Gastrocnemius medialis (tissue), 4 donors: Measurements from ENCODE around the gene ITGB2. TPM values are rescaled to one million over a fixed set of nuclear protein-coding genes. Genes with fewer than 3 reads are reported as not detected.

Experiments used
- ATAC-seq, 2 donors: fragments of 150-250 bp; one replicate each; pipeline ENCODE4 v1.9.1; 2016
- DNase-seq, 2 donors: peaks; one replicate each; pipeline ENCODE4 v3.0.0-alpha.2; 2019
- H3K27ac ChIP-seq, 4 donors: fragments of 200-600 bp; sonication (generic); 1 replicate in 1 of 4; 2 replicates in 3 of 4; pipeline ENCODE4 v1.5.1; 2016 to 2018; ENCODE audit warnings: mild to moderate bottlenecking in 2 of 4, moderate library complexity in 1 of 4
- H3K27me3 ChIP-seq, 3 donors: fragments of 200-600 bp; sonication (generic) in 2 of 3; 1 replicate in 1 of 3; 2 replicates in 2 of 3; pipeline versions ENCODE4 v1.5.1 to v1.6.0; 2016 to 2019; ENCODE audit warnings: mild to moderate bottlenecking in 1 of 3, moderate library complexity in 1 of 3
- H3K36me3 ChIP-seq, 2 donors: fragments of 200-600 bp; sonication (generic) in 1 of 2; one replicate each; pipeline ENCODE4 v1.5.1; 2017 to 2018
- H3K4me1 ChIP-seq, 2 donors: fragments of 200-600 bp; sonication (generic) in 1 of 2; one replicate each; pipeline ENCODE4 v1.5.1; 2016 to 2017; ENCODE audit warnings: mild to moderate bottlenecking in 2 of 2
- H3K4me3 ChIP-seq, 4 donors: fragments of 200-600 bp; sonication (generic) in 3 of 4; 1 replicate in 1 of 4; 2 replicates in 3 of 4; pipeline ENCODE4 v1.5.1; 2016 to 2019; ENCODE audit warnings: mild to moderate bottlenecking in 2 of 4
- H3K9me3 ChIP-seq, 3 donors: fragments of 200-600 bp; sonication (generic) in 2 of 3; 1 replicate in 1 of 3; 2 replicates in 2 of 3; pipeline ENCODE4 v1.5.1; 2016 to 2019
- CTCF ChIP-seq, 5 experiments: fragments of 450-650 bp in 3 of 5; fragments of 200-600 bp in 2 of 5; sonication (generic) in 2 of 5; IDR thresholded peaks in 4 of 5; conservative IDR thresholded peaks in 1 of 5; 1 replicate in 4 of 5; 2 replicates in 1 of 5; pipeline ENCODE4 v1.5.1; 2016 to 2019; ENCODE audit warnings: antibody characterized with exemption in 5 of 5, mild to moderate bottlenecking in 3 of 5, moderate library complexity in 3 of 5
- POLR2A ChIP-seq, 2 donors: fragments of 450-650 bp; IDR thresholded peaks; one replicate each; pipeline ENCODE4 v1.6.1; 2017; ENCODE audit warnings: antibody characterized with exemption in 2 of 2, mild to moderate bottlenecking in 2 of 2, moderate library complexity in 2 of 2
- in situ Hi-C, 4 donors: fragments of 200-750 bp; cut with MboI; loops; one replicate each; pipeline versions ENCODE4 v1.15.0 to v1.8.0; 2017; ENCODE audit warnings: low sequenced_read_pairs in 4 of 4
- intact Hi-C: fragments of 100-400 bp; cut with DNase I; formaldehyde crosslinking; loops from one replicate; pipeline ENCODE4 v1.15.1; 2023; ENCODE audit warnings: low total_unique reads
- total RNA-seq, 4 donors: library from RNA; depleted of rRNA; stranded (reverse); fragments of >200 nt; gene quantifications; one replicate each; pipeline versions ENCODE4 v1.1.0 to v1.2.3, GENCODE V29; 2016

The ITGB2 gene
- total RNA-seq, 4 donors from 2014 or later = 10.9 to 41.7 (median 27.4) TPM

- no peaks in the 10 kb centered on the region for H3K9me3 ChIP-seq
- peaks cover 0 to 21% of the 10 kb centered on the region in 2 donors for H3K36me3 ChIP-seq
- H3K27ac ChIP-seq = peak overlapping the region; percentile 95
- no peak for DNase-seq
- in situ Hi-C loops (loop anchor here in 1 of 4 donors (5.0 kb wide), 1 partner anchor 56 kb away; no protein-coding TSS in a partner anchor), intact Hi-C loops (no loop called here)
- H3K4me3 ChIP-seq = no peak overlapping the region
- peaks cover 62 to 67% of the 10 kb centered on the region in 2 donors for H3K4me1 ChIP-seq
- TF ChIP-seq CTCF (IDR thresholded peaks at IDR 0.05 in 4 of 5, conservative IDR thresholded peaks at IDR 0.05 in 1 of 5) (no peak), POLR2A (IDR thresholded peaks at IDR 0.05) (no peak)
- no peak for ATAC-seq
- H3K27me3 ChIP-seq = no peaks in the 10 kb centered on the region
Measured at GRCh38 chr21:44867999-44868700, 52.5 kb downstream of the ITGB2 start.

GRCh38 chr21:44867464-44867863 lies 53.2 kb downstream of the ITGB2 start:
- Histone ChIP-seq H3K27me3 (no peaks in the 10 kb centered on the region), H3K36me3 (peaks cover 0 to 22% of the 10 kb centered on the region in 2 donors), H3K27ac (peak overlapping the region; percentile 95), H3K9me3 (no peaks in the 10 kb centered on the region), H3K4me1 (peaks cover 62 to 65% of the 10 kb centered on the region in 2 donors), H3K4me3 (no peak overlapping the region)
- intact Hi-C loops = no loop called here
- in situ Hi-C loops = loop anchor here in 1 of 4 donors (5.0 kb wide), 1 partner anchor 55 kb away; no protein-coding TSS in a partner anchor
- no peak for DNase-seq
- TF ChIP-seq CTCF (IDR thresholded peaks at IDR 0.05 in 4 of 5, conservative IDR thresholded peaks at IDR 0.05 in 1 of 5) = no peak
- TF ChIP-seq POLR2A (IDR thresholded peaks at IDR 0.05) = no peak
- no peak for ATAC-seq

GRCh38 chr21:44866780-44867179 lies 53.9 kb downstream of the ITGB2 start:
- DNase-seq (no peak), ATAC-seq (no peak)
- H3K27ac ChIP-seq = peak overlapping the region; percentile 95

GRCh38 chr21:44865561-44866280 lies 55.0 kb downstream of the ITGB2 start:
- peak in 1 of 2 donors; percentile 16 for ATAC-seq
- Histone ChIP-seq H3K4me1 (peaks cover 46 to 48% of the 10 kb centered on the region in 2 donors), H3K4me3 (no peak overlapping the region), H3K27me3 (no peaks in the 10 kb centered on the region), H3K36me3 (peaks cover 0 to 24% of the 10 kb centered on the region in 2 donors), H3K27ac (peak overlapping the region; percentile 17 to 38 (median 26)), H3K9me3 (no peaks in the 10 kb centered on the region)
- TF ChIP-seq CTCF (IDR thresholded peaks at IDR 0.05 in 4 of 5, conservative IDR thresholded peaks at IDR 0.05 in 1 of 5) = no peak
- TF ChIP-seq POLR2A (IDR thresholded peaks at IDR 0.05) = no peak
- DNase-seq = no peak
- intact Hi-C loops = no loop called here
- in situ Hi-C loops = loop anchor here in 1 of 4 donors (5.0 kb wide), 1 partner anchor 53 kb away; no protein-coding TSS in a partner anchor

More at GRCh38 chr21:44866780-44867179, 53.9 kb downstream of the ITGB2 start:
- Histone ChIP-seq H3K27me3 (no peaks in the 10 kb centered on the region), H3K4me1 (peaks cover 56 to 59% of the 10 kb centered on the region in 2 donors), H3K9me3 (no peaks in the 10 kb centered on the region), H3K36me3 (peaks cover 0 to 22% of the 10 kb centered on the region in 2 donors), H3K4me3 (no peak overlapping the region)
- in situ Hi-C loops = loop anchor here in 1 of 4 donors (5.0 kb wide), 1 partner anchor 54 kb away; no protein-coding TSS in a partner anchor
- intact Hi-C loops = no loop called here
- TF ChIP-seq POLR2A (IDR thresholded peaks at IDR 0.05) = no peak
- TF ChIP-seq CTCF (IDR thresholded peaks at IDR 0.05 in 4 of 5, conservative IDR thresholded peaks at IDR 0.05 in 1 of 5) = no peak
